HG02588 (cell line): ENCODE results near the gene ATP9A.

Experiments
- ATAC-seq: cut with Tn5 transposase; IDR thresholded peaks from one replicate; pipeline ENCODE4 v1.9.1; 2021; ENCODE audit warnings: mild to moderate bottlenecking, moderate library complexity; ENCODE audit not compliant: unreplicated experiment

ATP9A gene

DNA sequence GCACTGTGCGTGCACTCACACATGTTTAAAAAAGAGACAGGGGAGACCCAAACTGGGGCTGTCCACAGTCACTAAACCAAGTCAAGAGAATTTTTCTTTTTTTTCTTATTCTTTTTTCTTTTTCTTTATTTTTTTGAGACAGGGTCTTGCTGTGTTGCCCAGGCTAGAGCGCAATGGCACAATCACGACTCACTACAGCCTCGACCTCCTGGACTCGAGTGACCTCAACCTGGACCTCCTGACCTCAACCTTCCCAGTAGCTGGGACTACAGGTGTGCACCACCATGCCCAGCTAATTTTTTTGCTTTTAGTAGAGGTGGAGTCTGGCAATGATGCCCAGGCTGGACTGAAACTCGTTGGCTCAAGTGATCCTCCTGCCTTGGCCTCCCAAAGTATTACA is 136.2 kb downstream of the ATP9A start:
- no peak for ATAC-seq

DNA sequence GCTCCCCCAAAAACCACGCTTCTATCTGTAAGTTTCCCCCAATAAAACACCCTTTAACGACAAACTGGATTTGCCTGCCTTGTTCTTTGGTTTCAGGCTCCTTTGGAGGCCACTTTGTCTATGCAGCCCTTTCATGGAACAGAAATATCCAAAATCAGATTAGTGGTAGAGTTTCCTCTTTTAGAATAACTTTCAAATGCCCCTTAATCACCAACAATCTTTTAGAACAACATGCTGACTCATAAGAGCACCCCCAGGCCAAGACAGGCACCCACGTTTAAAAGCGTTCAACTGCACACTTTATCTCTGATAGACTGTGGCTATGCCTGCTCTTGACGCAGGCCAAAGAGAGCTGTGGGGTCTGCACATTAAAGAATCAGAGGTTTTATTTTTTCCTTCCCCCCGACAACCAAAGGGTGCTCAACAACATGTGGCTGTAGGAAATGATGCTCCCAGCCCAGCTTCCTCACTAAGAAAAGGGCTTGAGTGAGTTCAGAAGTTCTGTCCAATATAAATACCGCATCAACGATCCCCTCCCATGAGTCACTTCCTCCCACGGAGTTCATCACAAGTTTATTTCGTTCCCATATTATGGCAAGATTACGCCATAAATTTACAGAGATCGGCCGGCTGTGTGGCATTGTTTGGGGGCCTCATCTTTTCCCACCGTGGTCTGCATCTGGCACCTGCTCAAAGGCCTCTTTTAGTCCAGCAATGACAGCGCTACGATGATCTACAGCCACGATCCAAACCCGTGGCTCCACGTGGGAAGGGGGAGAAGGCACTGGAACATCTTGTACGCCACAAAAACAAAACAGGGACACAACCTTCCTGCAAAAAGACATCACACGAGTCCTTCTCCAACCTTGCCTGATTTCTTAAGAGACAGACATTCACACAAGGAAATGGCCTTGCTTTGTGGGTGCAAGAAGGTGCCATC is 136.9 kb downstream of the ATP9A start:
- ATAC-seq: no peak

DNA sequence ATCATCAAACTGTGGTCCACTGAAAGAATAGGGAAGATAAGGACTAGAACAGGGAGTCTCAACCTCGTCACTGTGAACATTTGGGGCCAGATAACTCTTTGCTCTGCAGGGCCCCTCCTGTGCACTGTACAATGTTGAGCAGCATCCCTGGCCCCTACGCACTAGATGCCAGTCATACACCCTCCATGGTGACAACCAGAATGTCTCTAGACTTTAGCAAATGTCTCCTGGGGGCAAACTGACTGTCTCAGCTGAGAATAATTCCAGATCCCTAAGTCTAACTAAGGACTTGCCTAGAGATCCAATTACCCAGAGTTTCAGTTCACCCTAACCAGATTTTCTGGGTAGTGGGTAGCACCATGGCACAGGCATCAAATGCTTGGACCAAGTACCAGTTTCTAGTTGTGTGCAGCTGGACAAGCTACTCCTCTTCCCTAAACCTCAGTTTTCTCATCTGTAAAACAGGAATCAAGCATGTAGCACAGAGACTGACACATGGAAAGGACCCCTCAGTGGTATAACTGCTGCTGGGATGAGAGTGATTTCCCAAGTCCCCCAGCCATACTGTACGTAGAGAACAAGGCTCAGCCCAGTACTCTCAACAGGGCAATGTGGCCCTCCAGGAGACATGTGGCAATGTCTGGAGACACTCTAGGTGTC is 138.7 kb downstream of the ATP9A start:
- no peak for ATAC-seq

DNA sequence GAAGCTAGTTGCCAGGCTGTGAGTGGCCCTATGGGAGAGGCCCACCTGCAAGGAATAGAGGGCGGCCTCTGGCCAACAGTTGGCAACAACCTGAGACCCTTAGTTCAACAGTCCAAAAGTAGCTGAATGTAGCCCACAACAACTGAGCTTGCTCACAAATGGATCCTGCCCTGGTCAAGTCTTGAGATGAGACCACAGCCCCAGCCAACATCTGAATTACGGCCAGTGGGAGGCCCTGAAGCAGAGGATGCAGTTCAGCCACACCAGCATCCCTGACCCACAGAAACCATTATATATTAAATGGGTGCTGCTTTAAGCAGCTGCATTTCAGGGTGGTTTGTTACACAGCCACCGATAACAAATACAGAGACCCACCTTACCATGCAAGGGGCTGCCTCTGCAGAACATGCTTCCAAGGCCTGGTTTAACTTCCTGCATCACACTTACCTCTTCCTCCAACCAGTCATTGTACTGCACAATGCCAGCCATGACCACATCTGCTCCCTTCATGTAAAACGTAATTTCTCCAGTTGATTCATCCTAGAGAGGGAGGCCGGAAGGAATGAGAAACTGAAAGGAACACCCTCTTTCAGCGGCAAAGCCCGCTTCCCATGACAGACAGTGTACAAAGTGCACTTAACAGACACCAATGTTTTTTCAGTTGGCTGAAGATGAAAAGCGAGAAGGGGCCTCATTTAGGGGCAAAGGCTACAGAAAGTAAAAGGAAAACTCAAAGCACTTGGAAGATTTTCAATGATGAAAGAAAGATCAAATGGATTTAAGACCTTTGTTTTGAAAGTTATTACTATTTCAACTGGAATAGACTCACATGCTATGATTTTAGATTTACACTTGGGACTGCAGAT is 139.4 kb downstream of the ATP9A start:
- ATAC-seq: no peak

DNA sequence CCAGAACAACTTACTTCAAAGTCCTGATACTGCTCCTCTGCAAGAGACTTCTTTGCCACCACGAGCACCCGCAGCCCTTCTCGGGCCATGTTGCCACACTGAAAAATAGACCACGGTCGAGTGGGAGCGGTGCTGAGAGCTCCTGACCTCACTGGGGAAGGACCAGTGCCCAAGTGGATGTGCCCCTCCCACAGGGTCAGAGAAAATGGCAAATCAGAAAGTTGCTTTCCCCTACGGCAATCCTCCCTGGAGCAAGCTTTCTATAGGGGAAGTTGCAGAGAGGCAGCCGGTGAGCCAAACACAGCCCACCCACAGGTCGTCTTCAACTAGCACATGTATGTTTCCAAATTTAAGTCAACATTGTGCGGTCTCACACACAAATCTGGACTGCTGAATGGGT is 140.6 kb downstream of the ATP9A start:
- no peak for ATAC-seq

DNA sequence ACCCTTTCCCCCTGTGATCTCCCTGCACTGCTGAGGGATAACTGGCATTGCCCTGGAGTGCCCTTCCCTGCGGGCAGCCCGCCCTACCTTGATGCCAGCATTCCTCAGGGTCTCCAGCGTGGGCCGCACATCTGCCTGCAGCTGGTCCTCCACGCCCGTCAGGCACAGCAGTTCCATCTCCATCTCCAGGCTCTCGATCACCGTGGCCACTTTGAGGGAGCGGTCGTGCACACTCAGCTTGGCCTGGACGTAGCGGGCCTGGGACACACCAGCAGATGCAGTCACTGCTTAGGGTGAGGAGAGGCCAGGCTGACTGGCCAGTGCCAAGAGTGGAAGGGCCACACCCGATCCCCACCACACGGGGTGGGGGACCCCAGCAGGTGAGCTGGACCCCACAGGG is 143.1 kb downstream of the ATP9A start:
- no peak for ATAC-seq

DNA sequence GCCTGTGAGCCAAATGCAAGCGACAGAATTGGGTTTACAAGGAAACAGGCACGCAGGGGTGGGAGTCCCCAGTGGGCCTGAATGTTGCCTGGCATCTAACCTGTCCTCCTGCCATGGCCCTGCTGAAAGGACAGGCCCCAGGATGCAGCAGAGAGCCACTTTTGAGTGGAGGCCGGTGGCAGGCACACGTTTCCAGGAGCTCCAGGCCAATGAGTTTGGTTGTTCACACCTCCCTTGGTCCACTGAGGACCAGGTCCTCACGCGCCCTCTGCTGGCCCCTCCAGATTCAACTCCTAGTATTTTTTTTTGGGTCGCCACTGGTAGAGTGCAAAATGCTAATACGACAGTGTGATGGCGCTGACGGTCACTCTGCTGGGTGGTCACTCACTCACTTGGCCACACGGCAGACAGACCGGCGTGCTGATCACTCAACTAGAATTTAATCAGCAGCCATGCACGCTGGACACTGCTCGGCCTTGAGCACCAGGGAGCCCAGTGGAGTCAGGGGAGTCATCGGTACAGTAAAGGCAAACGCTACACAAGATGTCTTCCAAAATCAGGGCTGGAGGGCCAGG is 143.9 kb downstream of the ATP9A start:
- ATAC-seq: no peak

DNA sequence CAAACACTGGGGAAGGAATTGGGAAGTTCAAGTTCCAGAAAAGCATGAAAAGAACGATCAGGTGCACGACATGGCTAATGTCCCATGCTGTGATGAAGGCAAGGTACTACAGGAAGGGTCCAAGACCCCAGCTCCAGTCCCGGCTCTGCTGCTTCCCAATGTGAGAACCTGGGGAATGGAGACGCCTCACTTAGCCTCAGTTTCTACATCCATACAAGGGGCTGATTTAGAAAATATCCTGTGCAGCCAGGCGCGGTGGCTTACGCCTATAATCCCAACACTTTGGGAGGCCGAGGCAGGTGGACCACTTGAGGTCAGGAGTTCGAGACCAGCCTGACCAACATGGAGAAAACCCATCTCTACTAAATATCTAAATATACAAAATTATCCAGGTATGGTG is 144.9 kb downstream of the ATP9A start:
- ATAC-seq: no peak

DNA sequence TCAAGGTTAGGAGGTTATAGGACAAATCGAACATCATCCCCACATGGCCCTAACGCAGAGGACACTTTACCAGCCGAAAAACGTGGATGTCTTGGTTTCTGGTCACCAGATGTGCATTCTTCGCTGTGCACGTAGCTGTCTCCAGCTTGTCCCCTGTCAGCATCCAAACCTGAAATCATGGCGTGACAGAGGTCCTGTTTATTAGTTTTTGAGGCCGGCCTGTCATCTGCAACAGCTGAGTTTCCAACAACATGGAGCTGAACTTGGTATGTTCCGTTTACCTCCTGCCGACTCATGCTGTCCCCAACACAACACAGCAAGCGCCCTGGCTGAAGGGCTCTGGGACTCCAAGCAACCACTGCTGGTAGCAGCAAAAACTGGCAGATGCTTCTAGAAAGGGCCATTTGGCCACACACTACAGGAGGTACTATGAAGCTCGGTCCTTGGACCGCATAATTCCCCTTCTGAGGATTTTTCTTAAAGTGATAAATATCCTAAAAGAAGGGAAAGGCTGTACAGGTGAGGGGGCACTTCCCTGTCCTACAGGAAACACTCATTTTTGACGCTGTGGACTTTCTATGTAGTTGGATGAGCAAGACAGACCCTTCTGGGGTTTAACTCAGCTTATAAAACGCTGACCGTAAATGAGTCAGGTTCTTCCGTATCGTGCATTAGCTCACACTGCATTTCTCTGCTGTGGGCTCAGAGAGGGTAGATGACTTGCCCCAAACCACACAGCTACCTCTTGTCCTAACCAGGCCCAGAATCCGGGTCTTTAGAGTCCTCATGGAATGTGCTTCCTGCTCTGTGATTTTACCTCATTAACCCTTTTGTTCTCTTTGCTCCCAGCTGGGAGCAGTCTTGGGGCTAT is 146.0 kb downstream of the ATP9A start:
- ATAC-seq: no peak

DNA sequence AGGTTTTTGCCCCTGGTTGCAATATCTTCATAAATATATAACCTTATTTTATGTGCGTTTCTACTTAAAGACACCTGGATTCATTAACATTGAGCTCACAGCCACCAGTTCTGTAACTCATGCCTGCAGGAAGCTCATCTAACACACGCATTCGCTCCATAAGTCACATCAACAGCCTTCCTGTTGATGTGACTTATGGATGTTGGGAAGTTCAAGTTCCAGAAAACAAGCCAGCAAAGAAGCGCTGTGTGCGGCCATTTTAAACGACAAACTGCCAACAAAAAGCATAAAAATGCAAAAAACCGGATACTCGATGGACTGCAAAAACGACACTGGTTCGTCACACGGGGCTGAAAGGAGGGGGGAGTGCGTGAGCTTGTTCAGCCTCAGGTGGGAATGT is 147.8 kb downstream of the ATP9A start:
- ATAC-seq: no peak

DNA sequence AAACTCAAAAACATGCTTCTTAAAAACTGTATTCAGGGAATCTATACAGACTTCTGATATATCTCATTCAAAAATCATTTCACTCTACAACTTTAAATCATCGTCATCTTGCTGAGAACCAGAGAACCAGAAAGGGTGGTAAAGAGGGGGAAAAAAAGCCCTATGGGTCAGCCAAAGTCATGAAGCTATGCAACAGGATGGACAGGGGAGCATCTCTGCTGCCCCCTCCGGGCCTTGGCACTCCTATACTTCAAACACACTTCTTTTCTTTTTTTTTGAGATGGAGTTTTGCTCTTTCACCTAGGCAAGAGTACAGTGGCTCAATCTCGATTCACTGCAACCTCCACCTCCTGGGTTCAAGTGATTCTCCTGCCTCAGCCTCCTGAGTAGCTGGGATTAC is 152.1 kb downstream of the ATP9A start:
- ATAC-seq: no peak

DNA sequence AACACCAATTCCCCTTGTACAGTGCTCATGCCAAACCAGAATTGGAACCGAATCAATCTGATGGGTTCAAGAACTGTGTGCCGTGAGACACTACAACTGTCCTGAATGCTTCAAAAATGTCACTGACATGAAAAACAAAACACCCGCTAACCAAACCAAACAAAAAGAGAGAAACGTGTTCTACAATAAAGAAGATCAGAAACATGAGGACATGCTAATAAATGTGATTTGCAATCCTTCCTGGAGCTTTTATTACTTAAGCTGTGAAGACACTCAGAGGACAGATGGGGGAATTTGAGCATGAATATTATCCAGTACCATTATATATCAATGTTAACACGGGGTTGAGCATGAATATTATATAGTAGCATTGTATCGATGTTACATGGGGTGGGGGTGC is 153.5 kb downstream of the ATP9A start:
- no peak for ATAC-seq

DNA sequence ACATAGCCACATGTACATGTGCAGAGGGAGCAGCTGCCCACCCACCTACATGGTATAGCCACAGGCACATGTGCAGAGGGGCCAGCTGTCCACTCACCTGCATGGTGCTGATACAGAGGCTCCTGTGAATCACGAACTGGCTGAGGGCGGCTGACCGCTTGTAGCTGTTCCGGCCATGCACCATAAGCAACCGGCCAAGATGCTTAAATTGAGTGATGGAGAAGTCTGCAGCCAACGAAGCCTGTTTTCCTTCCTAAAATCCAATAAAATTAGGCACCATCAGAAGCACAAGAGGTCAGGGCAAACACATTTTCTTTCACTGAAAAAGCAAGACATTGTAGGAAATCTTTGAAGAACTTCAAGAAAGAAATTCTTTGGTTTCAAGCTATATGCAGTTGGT is 154.6 kb downstream of the ATP9A start:
- ATAC-seq: no peak

DNA sequence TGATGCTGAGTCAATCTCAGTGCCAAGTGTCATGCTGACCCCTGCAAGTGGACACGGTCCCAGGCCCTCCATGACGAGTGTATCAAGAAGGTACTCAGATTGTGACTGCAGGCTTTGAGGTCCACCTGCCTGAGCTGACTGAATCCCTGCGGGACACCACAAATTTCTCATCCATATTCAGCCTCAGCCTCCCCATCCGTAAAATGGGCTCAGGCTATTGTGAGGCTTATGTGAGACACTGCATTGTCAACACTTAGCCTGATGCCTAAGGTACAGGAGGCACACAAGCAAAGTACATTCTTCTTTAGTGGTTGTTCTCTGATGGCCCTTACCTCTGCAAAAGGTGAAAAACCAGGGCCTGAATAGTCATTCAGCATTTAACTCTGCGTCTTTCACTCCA is 155.3 kb downstream of the ATP9A start:
- no peak for ATAC-seq

DNA sequence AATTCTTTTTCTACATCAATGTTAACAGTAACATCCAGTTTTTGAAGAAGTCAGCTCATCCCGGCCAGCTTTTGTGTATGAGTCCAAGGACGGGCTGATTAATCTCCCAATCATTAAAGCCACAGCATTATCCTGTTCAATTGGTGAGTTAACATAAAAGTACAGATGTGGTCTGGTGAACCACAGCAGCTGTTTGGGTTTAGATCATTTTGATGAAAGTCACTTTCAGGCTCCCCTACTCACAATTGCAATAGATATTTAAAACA is 156.6 kb downstream of the ATP9A start:
- ATAC-seq: no peak

DNA sequence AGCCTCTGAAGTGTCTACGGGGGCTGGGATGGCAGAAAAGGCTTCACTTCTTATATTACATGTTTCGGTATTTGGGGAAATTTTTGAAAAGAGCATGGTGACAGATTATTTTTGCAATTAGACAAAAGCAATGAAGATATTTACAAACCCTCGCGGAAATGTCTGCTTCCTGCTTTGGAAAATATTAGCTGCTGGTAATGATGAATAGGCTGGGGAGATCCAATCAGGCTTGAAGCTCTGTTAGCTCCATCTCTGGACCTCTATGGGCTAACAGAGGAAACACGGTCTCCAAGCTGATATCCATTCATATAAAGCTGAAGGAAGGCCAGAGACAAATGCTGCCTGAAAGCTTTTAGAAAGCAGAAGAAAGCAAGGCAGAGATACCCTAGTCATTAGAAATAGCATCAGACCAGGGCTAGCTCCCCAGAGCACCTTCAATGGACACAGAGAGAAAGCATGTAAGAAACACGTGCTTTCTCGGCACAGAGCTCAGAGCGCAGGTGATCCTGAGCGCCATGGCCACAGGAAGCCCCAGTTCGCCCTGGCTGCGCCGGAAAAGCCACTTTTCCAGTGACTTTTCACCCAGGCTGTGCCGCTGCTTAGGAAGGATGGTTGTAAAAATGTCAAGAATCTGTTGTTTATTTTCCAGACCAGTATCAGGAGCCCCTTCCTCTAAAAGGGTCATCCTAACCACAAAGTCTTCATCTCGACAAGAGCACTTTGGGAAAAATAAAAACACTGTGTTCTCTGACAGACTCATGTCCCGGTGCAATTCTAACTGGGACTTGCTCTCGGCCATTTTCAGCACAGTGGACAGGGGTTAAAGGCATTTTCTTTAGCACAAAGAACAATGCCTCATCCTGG is 157.2 kb downstream of the ATP9A start:
- ATAC-seq: no peak

DNA sequence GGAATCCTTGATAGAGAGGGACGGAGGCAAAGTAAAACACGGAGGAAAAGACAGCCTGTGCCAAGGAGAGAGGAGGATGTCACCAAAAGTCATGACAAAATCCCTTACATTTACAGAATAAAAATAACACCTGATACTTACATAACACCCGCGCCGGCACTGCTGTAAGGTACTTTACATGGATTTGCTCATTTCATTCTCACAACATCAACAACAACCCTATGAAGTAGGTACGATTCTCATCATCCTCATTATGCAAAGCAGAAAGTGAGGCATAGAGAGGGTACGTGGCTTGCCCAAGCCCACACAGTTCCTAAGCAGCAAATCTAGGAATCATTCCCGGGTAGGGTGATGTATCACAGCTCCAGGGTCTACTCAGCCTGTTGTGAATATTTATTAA is 158.1 kb downstream of the ATP9A start:
- ATAC-seq: no peak

DNA sequence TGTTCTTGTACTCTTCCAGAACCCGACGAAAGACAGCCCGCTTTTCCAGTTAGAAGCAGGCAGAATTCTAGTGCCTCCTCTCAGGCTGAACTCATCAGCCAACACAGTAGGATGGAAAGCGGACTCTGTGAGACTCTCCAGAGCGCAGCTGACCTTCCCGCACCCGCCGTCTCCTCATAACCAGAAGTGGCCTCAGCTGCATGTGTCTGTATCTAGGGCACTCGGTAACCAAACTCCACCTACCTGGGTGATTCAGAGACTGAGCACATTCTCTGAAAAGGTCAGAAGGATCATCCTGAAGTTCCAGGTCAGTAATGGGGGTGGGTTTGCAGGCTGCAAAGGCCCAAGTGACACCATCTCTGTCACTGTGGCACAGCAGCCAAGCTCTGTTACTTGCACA is 158.9 kb downstream of the ATP9A start:
- ATAC-seq: no peak

DNA sequence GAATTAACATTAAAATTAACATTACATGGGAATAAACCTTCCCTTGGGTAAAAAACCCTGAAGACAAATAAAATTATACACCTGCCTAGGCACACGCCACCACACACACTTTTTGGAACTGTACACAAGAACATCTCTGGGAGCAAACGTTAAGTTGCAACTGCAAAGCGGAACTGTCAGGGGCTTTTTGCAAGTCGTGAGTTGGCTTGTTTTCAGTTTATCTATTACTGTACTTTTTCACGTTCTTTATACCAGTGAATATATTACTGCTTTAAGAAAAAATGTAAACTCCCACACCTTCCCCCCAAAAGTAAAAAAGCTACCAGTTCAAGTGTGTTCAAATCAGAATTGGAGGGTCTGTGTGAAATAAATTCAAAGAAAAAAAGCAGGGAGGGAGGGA is 160.1 kb downstream of the ATP9A start:
- no peak for ATAC-seq

DNA sequence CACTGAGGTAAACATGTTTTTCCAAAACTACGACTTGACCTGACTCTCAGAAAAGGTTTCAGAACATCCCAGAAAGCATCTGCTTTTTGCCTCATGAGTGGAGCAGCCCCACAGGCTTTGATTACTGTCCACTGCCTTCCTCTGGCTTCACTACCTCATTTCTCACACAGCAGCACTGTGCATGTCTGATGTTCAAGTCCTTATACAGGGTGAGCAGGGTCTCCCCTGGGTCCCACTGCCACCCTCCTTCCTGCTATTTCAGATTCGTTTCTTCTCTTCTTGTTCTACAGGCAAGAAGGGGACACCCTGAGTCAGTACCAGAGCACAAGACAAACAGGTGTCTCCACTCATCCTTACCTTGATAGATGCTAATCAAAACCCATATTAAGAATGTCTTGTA is 161.0 kb downstream of the ATP9A start:
- ATAC-seq: no peak
